ENCODE results near the gene MAN2A1.

The MAN2A1 gene

GRCh38 chr5:109907189-109907588 lies 217.5 kb downstream of the MAN2A1 start:
- H3K27ac ChIP-seq (ENCODE audit: insufficient read depth, low read length, poor library complexity, severe bottlenecking), result no peak overlapping the region
- no peak overlapping the region for H3K4me3 ChIP-seq (ENCODE audit: insufficient read depth, low read depth, low read length, poor library complexity, severe bottlenecking)
- no peaks in the 10 kb centered on the region for H3K27me3 ChIP-seq (replicated peaks; ENCODE audit: control insufficient read depth, insufficient read depth, low read length, poor library complexity, severe bottlenecking)
- no peaks in the 10 kb centered on the region for H3K9me3 ChIP-seq (ENCODE audit: control insufficient read depth, low read length)
- no peaks in the 10 kb centered on the region for H3K36me3 ChIP-seq (ENCODE audit: control insufficient read depth, insufficient read depth, low read length)
- no peaks in the 10 kb centered on the region for H3K4me1 ChIP-seq (ENCODE audit: control insufficient read depth, insufficient read depth, low read length, poor library complexity, severe bottlenecking)
- DNase-seq, result no peak

DNA sequence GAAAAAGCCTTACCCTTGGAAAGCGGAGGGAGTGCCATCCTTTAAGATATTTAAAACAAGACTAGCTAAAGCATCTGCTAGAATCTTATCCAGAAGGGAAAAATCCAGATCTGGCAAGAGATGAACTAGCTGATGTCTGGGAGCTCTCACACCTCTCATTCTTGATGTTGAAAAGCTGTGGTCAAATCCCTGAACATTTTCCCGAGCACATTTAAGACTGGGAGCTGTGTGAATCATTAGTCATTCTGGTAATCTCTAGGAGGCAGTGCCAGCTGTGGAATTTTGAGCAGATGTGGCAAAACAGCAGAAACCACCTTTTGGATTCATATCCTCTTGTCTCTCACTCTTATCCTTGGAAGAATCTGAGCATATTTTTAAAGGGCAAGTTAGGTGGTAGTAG lies 218.0 kb downstream of the MAN2A1 start:
- H3K4me3 ChIP-seq (ENCODE audit: insufficient read depth, low read depth, low read length, poor library complexity, severe bottlenecking), result no peak overlapping the region
- no peaks in the 10 kb centered on the region for H3K9me3 ChIP-seq (ENCODE audit: control insufficient read depth, low read length)
- H3K27me3 ChIP-seq (replicated peaks; ENCODE audit: control insufficient read depth, insufficient read depth, low read length, poor library complexity, severe bottlenecking), result no peaks in the 10 kb centered on the region
- no peak overlapping the region for H3K27ac ChIP-seq (ENCODE audit: insufficient read depth, low read length, poor library complexity, severe bottlenecking)
- no peaks in the 10 kb centered on the region for H3K4me1 ChIP-seq (ENCODE audit: control insufficient read depth, insufficient read depth, low read length, poor library complexity, severe bottlenecking)
- no peak for DNase-seq
- no peaks in the 10 kb centered on the region for H3K36me3 ChIP-seq (ENCODE audit: control insufficient read depth, insufficient read depth, low read length)

DNA sequence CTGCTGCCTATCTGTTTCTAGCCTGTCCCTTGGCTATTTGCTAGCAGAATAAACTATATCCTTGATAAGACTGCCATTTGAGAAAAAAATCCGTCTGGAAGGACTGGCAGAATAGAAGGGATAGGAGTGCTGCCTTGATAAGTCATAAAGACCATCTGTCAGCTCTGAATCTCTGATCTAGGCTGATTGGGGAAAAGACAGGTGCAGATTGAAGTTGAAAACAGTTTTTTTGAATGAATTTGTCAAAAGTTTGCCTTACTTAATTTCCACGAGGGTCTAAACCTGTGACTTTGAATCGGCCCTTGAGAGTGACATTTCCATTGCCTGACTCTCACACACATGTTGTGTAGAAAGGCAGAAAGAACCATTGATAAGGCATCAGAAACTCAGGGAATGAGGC lies 218.6 kb downstream of the MAN2A1 start:
- Histone ChIP-seq H3K4me3 (ENCODE audit: insufficient read depth, low read depth, low read length, poor library complexity, severe bottlenecking) (no peak overlapping the region), H3K4me1 (ENCODE audit: control insufficient read depth, insufficient read depth, low read length, poor library complexity, severe bottlenecking) (no peaks in the 10 kb centered on the region), H3K36me3 (ENCODE audit: control insufficient read depth, insufficient read depth, low read length) (no peaks in the 10 kb centered on the region), H3K27me3 (replicated peaks; ENCODE audit: control insufficient read depth, insufficient read depth, low read length, poor library complexity, severe bottlenecking) (no peaks in the 10 kb centered on the region), H3K27ac (ENCODE audit: insufficient read depth, low read length, poor library complexity, severe bottlenecking) (no peak overlapping the region), H3K9me3 (ENCODE audit: control insufficient read depth, low read length) (no peaks in the 10 kb centered on the region)
- no peak for DNase-seq

GRCh38 chr5:109910874-109911273 lies 221.1 kb downstream of the MAN2A1 start:
- H3K27me3 ChIP-seq (replicated peaks; ENCODE audit: control insufficient read depth, insufficient read depth, low read length, poor library complexity, severe bottlenecking), result no peaks in the 10 kb centered on the region
- no peaks in the 10 kb centered on the region for H3K9me3 ChIP-seq (ENCODE audit: control insufficient read depth, low read length)
- no peaks in the 10 kb centered on the region for H3K4me1 ChIP-seq (ENCODE audit: control insufficient read depth, insufficient read depth, low read length, poor library complexity, severe bottlenecking)
- no peak overlapping the region for H3K27ac ChIP-seq (ENCODE audit: insufficient read depth, low read length, poor library complexity, severe bottlenecking)
- DNase-seq, result no peak
- H3K4me3 ChIP-seq (ENCODE audit: insufficient read depth, low read depth, low read length, poor library complexity, severe bottlenecking), result no peak overlapping the region
- H3K36me3 ChIP-seq (ENCODE audit: control insufficient read depth, insufficient read depth, low read length), result no peaks in the 10 kb centered on the region

DNA sequence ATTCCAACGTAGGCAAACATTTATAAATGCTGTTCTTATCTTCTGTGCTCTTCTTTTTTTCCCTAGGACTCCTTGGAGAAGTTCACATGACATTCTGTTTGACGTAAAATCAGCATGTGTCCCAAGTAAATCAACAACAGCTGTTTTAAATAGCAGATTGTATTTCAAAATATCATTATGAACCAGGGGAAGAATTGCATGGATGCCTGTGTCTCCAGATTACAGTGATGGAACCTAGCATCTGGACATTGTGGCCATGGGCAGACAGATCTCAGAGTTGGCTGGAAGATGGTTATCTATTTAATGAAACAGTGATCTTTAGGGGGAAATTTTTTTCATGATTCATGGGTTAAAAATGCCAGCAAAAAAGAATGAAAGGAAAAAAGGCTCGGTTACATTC lies 222.0 kb downstream of the MAN2A1 start:
- Histone ChIP-seq H3K4me1 (ENCODE audit: control insufficient read depth, insufficient read depth, low read length, poor library complexity, severe bottlenecking) (no peaks in the 10 kb centered on the region), H3K4me3 (ENCODE audit: insufficient read depth, low read depth, low read length, poor library complexity, severe bottlenecking) (no peak overlapping the region), H3K27ac (ENCODE audit: insufficient read depth, low read length, poor library complexity, severe bottlenecking) (no peak overlapping the region), H3K36me3 (ENCODE audit: control insufficient read depth, insufficient read depth, low read length) (no peaks in the 10 kb centered on the region), H3K9me3 (ENCODE audit: control insufficient read depth, low read length) (no peaks in the 10 kb centered on the region), H3K27me3 (replicated peaks; ENCODE audit: control insufficient read depth, insufficient read depth, low read length, poor library complexity, severe bottlenecking) (no peaks in the 10 kb centered on the region)
- no peak for DNase-seq

- H3K27me3 ChIP-seq (replicated peaks; ENCODE audit: control insufficient read depth, insufficient read depth, low read length, poor library complexity, severe bottlenecking), result no peaks in the 10 kb centered on the region
- H3K4me1 ChIP-seq (ENCODE audit: control insufficient read depth, insufficient read depth, low read length, poor library complexity, severe bottlenecking), result no peaks in the 10 kb centered on the region
- DNase-seq, result no peak
- no peak overlapping the region for H3K4me3 ChIP-seq (ENCODE audit: insufficient read depth, low read depth, low read length, poor library complexity, severe bottlenecking)
- no peaks in the 10 kb centered on the region for H3K36me3 ChIP-seq (ENCODE audit: control insufficient read depth, insufficient read depth, low read length)
- no peaks in the 10 kb centered on the region for H3K9me3 ChIP-seq (ENCODE audit: control insufficient read depth, low read length)
- H3K27ac ChIP-seq (ENCODE audit: insufficient read depth, low read length, poor library complexity, severe bottlenecking), result no peak overlapping the region
These were observed 225.2 kb downstream of the MAN2A1 start for GRCh38 chr5:109914906-109915305.

GRCh38 chr5:109916481-109917153 lies 226.9 kb downstream of the MAN2A1 start:
- Histone ChIP-seq H3K36me3 (ENCODE audit: control insufficient read depth, insufficient read depth, low read length) (no peaks in the 10 kb centered on the region), H3K4me1 (ENCODE audit: control insufficient read depth, insufficient read depth, low read length, poor library complexity, severe bottlenecking) (no peaks in the 10 kb centered on the region), H3K27me3 (replicated peaks; ENCODE audit: control insufficient read depth, insufficient read depth, low read length, poor library complexity, severe bottlenecking) (no peaks in the 10 kb centered on the region), H3K9me3 (ENCODE audit: control insufficient read depth, low read length) (no peaks in the 10 kb centered on the region), H3K4me3 (ENCODE audit: insufficient read depth, low read depth, low read length, poor library complexity, severe bottlenecking) (no peak overlapping the region), H3K27ac (ENCODE audit: insufficient read depth, low read length, poor library complexity, severe bottlenecking) (no peak overlapping the region)
- no peak for DNase-seq

All from effector memory CD4-positive, alpha-beta T cell (primary cell).